Measurements from ENCODE around the gene KCNQ1.

- no peak for TF ChIP-seq CTCF (conservative IDR thresholded peaks at IDR 0.05; ENCODE audit: low read length)
- TF ChIP-seq EZH2phosphoT487 (IDR thresholded peaks at IDR 0.05; ENCODE audit: borderline replicate concordance), result no peak
Measured at GRCh38 chr11:2666828-2667570, 222.2 kb downstream of the KCNQ1 start.

Data from Loucy (cell line).